Activated naive CD4-positive, alpha-beta T cell treated with anti-CD3 and anti-CD28 coated beads, Interleukin-2, amount 10 ng/mL, durations not matched to agents 7 days and 5 days (primary cell): ENCODE results near the gene GLYR1.

Source experiments
- CTCF ChIA-PET: fragments of 350-600 bp; sonication (Branson Sonifier 250); formaldehyde crosslinking; loops from one replicate; lab custom pipeline; 2021; ENCODE audit warnings: antibody characterized with exemption; lab: Charles Lee
- DNase-seq: peaks from one replicate; pipeline ENCODE4 v3.0.0-alpha.2; 2020
- H3K27ac Mint-ChIP-seq: one replicate; pipeline ENCODE4 v1.8.0; 2021; ENCODE audit warnings: mild to moderate bottlenecking, moderate library complexity, mixed read lengths
- H3K27me3 Mint-ChIP-seq: one replicate; pipeline ENCODE4 v1.8.0; 2021; ENCODE audit warnings: mild to moderate bottlenecking, mixed read lengths
- H3K36me3 Mint-ChIP-seq: one replicate; pipeline ENCODE4 v1.8.0; 2021; ENCODE audit warnings: mixed read lengths
- H3K4me1 Mint-ChIP-seq: one replicate; pipeline ENCODE4 v1.8.0; 2021; ENCODE audit warnings: mixed read lengths
- H3K4me3 Mint-ChIP-seq: one replicate; pipeline ENCODE4 v1.8.0; 2021; ENCODE audit warnings: mild to moderate bottlenecking, moderate library complexity, mixed read lengths
- H3K9me3 Mint-ChIP-seq: one replicate; pipeline ENCODE4 v1.8.0; 2021; ENCODE audit warnings: mixed read lengths

GLYR1 gene

GRCh38 chr16:4771646-4772045 lies 75.4 kb downstream of the GLYR1 start:
- no peak for DNase-seq
- no peak overlapping the region for H3K27ac Mint-ChIP-seq
- peaks cover 22% of the 10 kb centered on the region for H3K4me1 Mint-ChIP-seq
- no peaks in the 10 kb centered on the region for H3K9me3 Mint-ChIP-seq
- CTCF ChIA-PET, result interaction anchor here (1.4 kb wide), 1 partner anchor 147 kb away, joined by 3 read pairs; the partner anchor contains the start of gene MGRN1
- H3K36me3 Mint-ChIP-seq, result peaks cover 1% of the 10 kb centered on the region
- H3K4me3 Mint-ChIP-seq, result no peak overlapping the region
- H3K27me3 Mint-ChIP-seq, result peaks cover 4% of the 10 kb centered on the region

DNA sequence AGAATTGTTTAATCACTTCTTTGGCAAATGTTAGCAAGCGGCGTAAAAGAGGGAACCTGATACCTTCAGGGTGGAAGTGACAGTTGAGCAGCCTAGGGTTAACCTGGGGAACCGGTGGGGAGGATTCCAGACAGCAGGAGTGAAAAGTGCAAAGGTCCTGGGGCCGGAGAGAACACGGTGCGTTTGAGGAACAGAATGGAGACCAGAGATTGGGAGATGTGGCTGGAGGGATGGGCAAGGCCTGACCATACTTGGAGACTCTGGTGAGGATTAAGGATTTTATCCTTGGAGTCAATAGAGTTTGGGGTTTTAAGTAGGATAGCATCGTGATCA lies 77.8 kb downstream of the GLYR1 start:
- Mint-ChIP-seq H3K4me3 (peak overlapping the region; percentile 91), H3K4me1 (peaks cover 35% of the 10 kb centered on the region), H3K36me3 (peaks cover 6% of the 10 kb centered on the region), H3K27me3 (peaks cover 4% of the 10 kb centered on the region), H3K9me3 (no peaks in the 10 kb centered on the region), H3K27ac (peak overlapping the region; percentile 30)
- no peak for DNase-seq
- CTCF ChIA-PET, result interaction anchor here (1.5 kb wide), 1 partner anchor 35 kb away, joined by 4 read pairs; the partner anchor contains the start of genes ANKS3 and DNAAF8

GRCh38 chr16:4768549-4769305 lies 78.4 kb downstream of the GLYR1 start:
- peak; percentile 91 for DNase-seq
- peak overlapping the region; percentile 91 for H3K4me3 Mint-ChIP-seq
- no peaks in the 10 kb centered on the region for H3K9me3 Mint-ChIP-seq
- peaks cover 11% of the 10 kb centered on the region for H3K36me3 Mint-ChIP-seq
- peaks cover 4% of the 10 kb centered on the region for H3K27me3 Mint-ChIP-seq
- H3K4me1 Mint-ChIP-seq, result peaks cover 35% of the 10 kb centered on the region
- H3K27ac Mint-ChIP-seq, result peak overlapping the region; percentile 93
- CTCF ChIA-PET, result interaction anchor here (1.5 kb wide), 1 partner anchor 34 kb away, joined by 4 read pairs; the partner anchor contains the start of genes ANKS3 and DNAAF8

GRCh38 chr16:4767872-4768548 lies 79.1 kb downstream of the GLYR1 start:
- peaks cover 4% of the 10 kb centered on the region for H3K27me3 Mint-ChIP-seq
- peak overlapping the region; percentile 91 for H3K4me3 Mint-ChIP-seq
- CTCF ChIA-PET, result interaction anchor here (1.5 kb wide), 1 partner anchor 34 kb away, joined by 4 read pairs; the partner anchor contains the start of genes ANKS3 and DNAAF8
- peaks cover 13% of the 10 kb centered on the region for H3K36me3 Mint-ChIP-seq
- no peaks in the 10 kb centered on the region for H3K9me3 Mint-ChIP-seq
- DNase-seq, result no peak
- H3K27ac Mint-ChIP-seq, result peak overlapping the region; percentile 93
- H3K4me1 Mint-ChIP-seq, result peaks cover 35% of the 10 kb centered on the region

DNA sequence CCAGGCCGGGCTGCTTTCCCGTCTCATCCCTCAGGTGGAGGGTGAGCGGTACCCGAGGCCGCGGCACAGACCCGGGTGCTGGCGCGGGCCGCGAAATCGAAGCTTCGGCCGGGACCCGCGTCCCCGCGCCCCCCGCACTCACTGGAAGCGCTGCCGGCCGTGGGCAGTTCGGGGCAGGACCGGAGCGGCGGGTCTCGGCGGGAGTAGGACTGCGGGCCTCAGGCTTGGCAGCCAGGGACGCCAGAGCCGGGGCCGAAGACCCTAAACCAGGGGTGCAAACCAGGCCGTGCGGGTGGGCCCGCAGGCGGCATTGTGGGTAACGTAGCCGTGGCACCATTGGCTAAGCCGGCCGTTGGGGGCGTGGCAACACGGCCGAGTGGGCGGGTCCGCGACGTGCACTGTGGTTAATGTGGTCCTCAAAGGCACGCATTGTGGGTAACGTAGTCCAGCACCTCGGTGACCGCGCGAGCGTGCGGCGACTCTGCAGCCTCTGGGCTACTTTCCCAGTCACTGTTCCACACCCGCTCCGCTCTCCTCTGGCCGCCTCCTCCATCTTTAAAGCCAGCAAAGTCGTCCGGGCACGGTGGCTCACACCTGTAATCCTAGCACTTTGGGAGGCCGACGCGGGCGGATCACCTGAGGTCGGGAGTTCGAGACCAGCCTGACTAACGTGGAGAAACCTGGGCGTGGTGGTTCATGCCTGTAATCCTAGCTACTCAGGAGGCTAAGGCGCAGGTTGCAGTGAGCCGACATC lies 80.0 kb downstream of the GLYR1 start, which contains the start of gene ZNF500:
ZNF500 (minus strand) TSS at position 288 of the 754 bp plus-strand sequence. CDS start 1,184 bp downstream, outside the sequence.
- peaks cover 19% of the 10 kb centered on the region for H3K36me3 Mint-ChIP-seq
- H3K27me3 Mint-ChIP-seq, result peaks cover 4% of the 10 kb centered on the region
- H3K4me3 Mint-ChIP-seq, result peak within 1 kb of the TSS; percentile 91
- no peaks in the 10 kb centered on the region for H3K9me3 Mint-ChIP-seq
- DNase-seq, result peak; percentile 98
- H3K4me1 Mint-ChIP-seq, result peaks cover 37% of the 10 kb centered on the region
- CTCF ChIA-PET, result no interaction called here
- H3K27ac Mint-ChIP-seq, result peak within 1 kb of the TSS; percentile 93

GRCh38 chr16:4765511-4766474 lies 81.3 kb downstream of the GLYR1 start:
- CTCF ChIA-PET, result interaction anchor here (0.5 to 1.6 kb wide), 2 partner anchors 32 to 51 kb away, joined by 3 to 5 read pairs; partner anchors contain the start of genes ANKS3 and DNAAF8
- Mint-ChIP-seq H3K36me3 (peaks cover 25% of the 10 kb centered on the region), H3K9me3 (no peaks in the 10 kb centered on the region), H3K27ac (peak overlapping the region; percentile 93), H3K4me3 (peak overlapping the region; percentile 88), H3K4me1 (peaks cover 37% of the 10 kb centered on the region), H3K27me3 (peaks cover 4% of the 10 kb centered on the region)
- no peak for DNase-seq

DNA sequence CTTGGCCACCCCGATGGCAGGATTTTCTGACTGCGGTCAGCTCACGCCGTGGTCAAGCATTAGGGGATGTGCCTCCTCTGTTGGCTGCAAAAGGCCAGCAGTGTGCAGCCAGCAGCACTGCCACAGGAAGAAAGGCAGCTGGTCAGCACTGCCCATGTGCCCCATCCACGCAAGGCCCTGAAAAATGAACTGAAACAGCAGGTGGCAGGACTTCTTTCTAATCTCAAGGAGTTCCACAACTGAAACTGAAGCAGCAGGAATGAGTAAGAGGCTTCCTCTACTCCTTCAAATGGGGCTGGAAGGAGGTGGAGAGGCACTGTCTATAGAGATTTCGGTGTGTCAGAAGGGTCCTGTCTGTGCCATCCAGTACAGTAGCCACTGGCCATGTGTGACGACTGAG lies 83.3 kb downstream of the GLYR1 start:
- peaks cover 4% of the 10 kb centered on the region for H3K27me3 Mint-ChIP-seq
- H3K36me3 Mint-ChIP-seq, result peaks cover 38% of the 10 kb centered on the region
- no peak overlapping the region for H3K4me3 Mint-ChIP-seq
- no peak overlapping the region for H3K27ac Mint-ChIP-seq
- no peaks in the 10 kb centered on the region for H3K9me3 Mint-ChIP-seq
- no peak for DNase-seq
- CTCF ChIA-PET, result no interaction called here
- H3K4me1 Mint-ChIP-seq, result peaks cover 29% of the 10 kb centered on the region

DNA sequence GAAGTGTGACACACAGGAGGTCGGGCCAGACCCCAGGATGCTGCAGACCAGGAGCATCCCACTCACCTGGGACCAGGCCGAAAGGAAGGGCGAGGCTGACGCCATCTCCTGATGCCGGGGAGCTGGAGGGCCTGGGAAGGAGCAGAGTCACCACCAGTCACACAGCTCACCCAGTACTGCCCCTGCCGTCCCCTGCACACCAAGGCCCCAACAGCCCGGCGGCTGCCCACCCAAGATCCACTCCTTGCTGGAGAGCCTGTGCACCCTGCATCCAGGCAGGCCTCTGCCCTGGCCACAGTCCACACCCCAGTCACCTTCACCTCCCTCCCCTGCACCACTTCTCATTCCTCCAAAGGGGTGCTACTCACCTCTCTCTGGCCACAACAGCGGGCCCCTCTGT lies 84.9 kb downstream of the GLYR1 start:
- Mint-ChIP-seq H3K27me3 (no peaks in the 10 kb centered on the region), H3K4me1 (peaks cover 16% of the 10 kb centered on the region), H3K27ac (no peak overlapping the region), H3K9me3 (no peaks in the 10 kb centered on the region), H3K4me3 (no peak overlapping the region), H3K36me3 (peaks cover 46% of the 10 kb centered on the region)
- CTCF ChIA-PET, result interaction anchor here (0.8 kb wide), 1 partner anchor 28 kb away, joined by 3 read pairs; the partner anchor contains the start of genes ANKS3 and DNAAF8
- DNase-seq, result no peak

DNA sequence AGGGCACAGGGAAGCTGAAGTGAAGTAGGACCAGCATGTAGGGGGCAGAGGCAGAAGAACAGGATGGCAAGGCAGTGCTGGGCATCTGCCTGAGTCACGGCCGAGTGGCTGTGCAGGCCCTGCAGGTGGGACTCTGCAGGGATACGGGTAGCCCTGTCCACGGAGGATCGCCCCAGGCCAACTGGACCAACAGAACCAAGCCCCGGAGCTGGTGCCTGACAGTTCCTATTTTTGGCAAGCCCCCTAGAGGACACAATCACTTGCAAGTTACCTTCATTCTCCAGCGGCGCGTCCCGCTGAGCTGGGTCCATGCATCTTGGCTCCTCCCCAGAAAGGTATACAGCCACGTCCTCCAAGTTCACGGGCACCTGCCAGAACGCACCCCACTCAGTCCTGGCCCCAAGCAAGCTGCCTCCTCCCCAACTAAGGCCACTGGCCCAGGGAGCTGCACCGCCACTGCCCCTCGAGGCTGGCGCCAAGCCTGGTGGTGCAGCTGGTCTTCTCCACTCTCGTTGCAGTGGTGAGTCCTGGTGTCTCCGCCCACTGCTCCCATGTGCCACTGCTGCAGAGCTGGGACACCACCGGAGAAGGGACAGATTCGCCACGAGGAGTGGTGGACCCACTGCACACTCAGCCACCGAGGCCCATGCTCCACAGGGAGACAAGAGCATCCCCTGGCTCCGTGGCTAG lies 86.7 kb downstream of the GLYR1 start:
- Mint-ChIP-seq H3K27me3 (no peaks in the 10 kb centered on the region), H3K27ac (no peak overlapping the region), H3K9me3 (peaks cover 4% of the 10 kb centered on the region), H3K36me3 (peaks cover 52% of the 10 kb centered on the region), H3K4me3 (no peak overlapping the region), H3K4me1 (peaks cover 6% of the 10 kb centered on the region)
- DNase-seq, result no peak
- CTCF ChIA-PET, result no interaction called here

GRCh38 chr16:4755687-4756086 lies 91.4 kb downstream of the GLYR1 start:
- Mint-ChIP-seq H3K36me3 (peaks cover 45% of the 10 kb centered on the region), H3K27me3 (no peaks in the 10 kb centered on the region), H3K9me3 (peaks cover 4% of the 10 kb centered on the region), H3K4me3 (no peak overlapping the region), H3K27ac (no peak overlapping the region), H3K4me1 (no peaks in the 10 kb centered on the region)
- no peak for DNase-seq
- CTCF ChIA-PET, result no interaction called here

- H3K9me3 Mint-ChIP-seq, result peaks cover 4% of the 10 kb centered on the region
- H3K4me3 Mint-ChIP-seq, result no peak overlapping the region
- no peak overlapping the region for H3K27ac Mint-ChIP-seq
- no peak for DNase-seq
- H3K4me1 Mint-ChIP-seq, result no peaks in the 10 kb centered on the region
- CTCF ChIA-PET, result no interaction called here
- peaks cover 38% of the 10 kb centered on the region for H3K36me3 Mint-ChIP-seq
- no peaks in the 10 kb centered on the region for H3K27me3 Mint-ChIP-seq
These were observed 92.2 kb downstream of the GLYR1 start for GRCh38 chr16:4754865-4755264.

DNA sequence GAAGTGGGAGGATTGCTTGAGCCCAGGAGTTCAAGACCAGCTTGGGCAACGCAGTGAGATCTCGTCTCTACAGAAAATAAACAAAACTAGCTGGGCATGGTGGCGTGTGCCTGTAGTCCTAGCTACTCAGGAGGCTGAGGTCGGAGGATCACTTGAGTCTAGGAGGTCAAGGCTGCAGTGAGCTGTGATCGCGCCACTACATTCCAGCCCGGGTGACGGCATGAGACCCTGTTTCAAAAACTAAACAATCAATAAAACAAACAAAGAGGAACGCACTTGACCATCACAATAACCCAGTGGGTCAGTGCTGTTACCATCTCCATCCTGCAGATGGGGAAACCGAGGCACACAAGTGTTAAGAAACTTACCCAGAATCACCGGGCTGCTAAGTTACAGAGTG lies 93.9 kb downstream of the GLYR1 start:
- peaks cover 27% of the 10 kb centered on the region for H3K36me3 Mint-ChIP-seq
- H3K27ac Mint-ChIP-seq, result no peak overlapping the region
- H3K27me3 Mint-ChIP-seq, result no peaks in the 10 kb centered on the region
- peaks cover 4% of the 10 kb centered on the region for H3K9me3 Mint-ChIP-seq
- peaks cover 5% of the 10 kb centered on the region for H3K4me1 Mint-ChIP-seq
- H3K4me3 Mint-ChIP-seq, result no peak overlapping the region
- CTCF ChIA-PET, result no interaction called here
- no peak for DNase-seq
